Measurements from ENCODE around the gene ZDHHC7. TPM values are rescaled to one million over a fixed set of nuclear protein-coding genes. Genes with fewer than 3 reads are reported as not detected.

ZDHHC7 gene
- total RNA-seq, 1 experiment from 2014 or later = 39.9 TPM

Other genes with a start within 250 kb of the ZDHHC7 start
- gene CRISPLD2, start 191.6 kb downstream of the ZDHHC7 start, total RNA-seq (2021; ENCODE audit: unreplicated experiment) = 4.6 TPM
- gene KIAA0513, start 16.3 kb upstream of the ZDHHC7 start, total RNA-seq (2021; ENCODE audit: unreplicated experiment) = 6.6 TPM
- gene CIBAR2, start 100.9 kb upstream of the ZDHHC7 start, total RNA-seq (2021; ENCODE audit: unreplicated experiment) = 0.27 TPM